ENCODE data around the gene TMEM88.
A peak's percentile ranks its signal among the peaks of the same experiment; 100 is the strongest.

DNA sequence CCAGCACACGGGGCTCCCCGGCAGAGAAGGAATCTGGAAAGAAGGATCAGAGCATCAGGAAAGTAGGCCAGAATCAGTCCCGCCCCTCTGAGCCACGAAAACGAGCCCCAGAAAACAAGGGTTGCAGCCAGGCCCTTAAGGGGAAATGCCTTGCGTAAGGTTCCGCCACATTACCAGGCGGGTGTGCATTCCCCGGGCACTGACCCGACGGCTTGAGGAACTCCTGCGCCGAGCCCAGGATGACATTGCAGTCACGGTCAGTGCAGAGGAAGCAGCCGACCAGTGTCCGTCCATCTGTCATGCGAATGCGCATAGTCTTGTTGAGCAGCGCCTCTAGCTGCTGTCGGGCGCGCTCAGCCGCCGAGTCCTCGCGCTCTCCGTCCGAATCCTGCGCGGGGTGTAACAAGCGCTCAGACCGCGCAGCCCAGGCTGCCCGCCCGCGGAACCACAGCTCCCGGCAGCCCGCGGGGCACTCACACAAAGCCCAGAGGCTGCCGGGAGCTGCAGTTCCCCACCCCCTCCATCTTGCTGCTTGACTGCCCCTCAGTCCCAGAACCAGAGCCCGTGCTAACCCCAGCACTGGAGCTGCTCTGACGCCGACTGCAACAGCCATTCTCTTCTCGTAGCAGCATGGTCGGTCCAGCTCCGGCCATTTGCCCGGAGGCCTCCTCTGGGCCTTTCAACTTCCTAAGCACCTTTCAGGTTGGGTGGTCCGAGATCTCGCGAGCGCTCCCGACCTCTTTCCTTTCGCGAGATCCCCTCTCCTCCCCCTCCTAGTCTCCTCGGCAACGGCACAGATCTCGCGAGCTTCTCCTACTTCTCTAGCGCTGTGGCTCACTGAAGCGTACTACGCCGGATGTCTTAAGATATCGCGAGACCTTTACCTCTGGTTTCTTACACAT is 2.2 kb downstream of the TMEM88 start, which contains the start of gene NAA38:
- TF ChIP-seq, protein P1, sequence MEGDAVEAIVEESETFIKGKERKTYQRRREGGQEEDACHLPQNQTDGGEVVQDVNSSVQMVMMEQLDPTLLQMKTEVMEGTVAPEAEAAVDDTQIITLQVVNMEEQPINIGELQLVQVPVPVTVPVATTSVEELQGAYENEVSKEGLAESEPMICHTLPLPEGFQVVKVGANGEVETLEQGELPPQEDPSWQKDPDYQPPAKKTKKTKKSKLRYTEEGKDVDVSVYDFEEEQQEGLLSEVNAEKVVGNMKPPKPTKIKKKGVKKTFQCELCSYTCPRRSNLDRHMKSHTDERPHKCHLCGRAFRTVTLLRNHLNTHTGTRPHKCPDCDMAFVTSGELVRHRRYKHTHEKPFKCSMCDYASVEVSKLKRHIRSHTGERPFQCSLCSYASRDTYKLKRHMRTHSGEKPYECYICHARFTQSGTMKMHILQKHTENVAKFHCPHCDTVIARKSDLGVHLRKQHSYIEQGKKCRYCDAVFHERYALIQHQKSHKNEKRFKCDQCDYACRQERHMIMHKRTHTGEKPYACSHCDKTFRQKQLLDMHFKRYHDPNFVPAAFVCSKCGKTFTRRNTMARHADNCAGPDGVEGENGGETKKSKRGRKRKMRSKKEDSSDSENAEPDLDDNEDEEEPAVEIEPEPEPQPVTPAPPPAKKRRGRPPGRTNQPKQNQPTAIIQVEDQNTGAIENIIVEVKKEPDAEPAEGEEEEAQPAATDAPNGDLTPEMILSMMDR (conservative IDR thresholded peaks at IDR 0.05; ENCODE audit: low read length) = peak; percentile 68
- no peak for TF ChIP-seq EZH2phosphoT487 (IDR thresholded peaks at IDR 0.05; ENCODE audit: borderline replicate concordance, low read depth, low read length)
